AG10803 (cell line): ENCODE data around the gene NCK2.
A peak's percentile ranks its signal among the peaks of the same experiment; 100 is the strongest.

ENCODE experiments used
- DNase-seq: peaks from one replicate; pipeline ENCODE4 v3.0.0; 2010; ENCODE audit warnings: low read depth
- H3K4me3 ChIP-seq: 2 replicates; pipeline ENCODE4 v1.5.1; 2011; ENCODE audit warnings: mild to moderate bottlenecking, low read length, control low read depth
- TF ChIP-seq, protein P1 (sequence below): conservative IDR thresholded peaks from 2 replicates; pipeline ENCODE4 v1.5.1; 2011; ENCODE audit warnings: mild to moderate bottlenecking, low read length, control low read depth, inconsistent platforms

The NCK2 gene

DNA sequence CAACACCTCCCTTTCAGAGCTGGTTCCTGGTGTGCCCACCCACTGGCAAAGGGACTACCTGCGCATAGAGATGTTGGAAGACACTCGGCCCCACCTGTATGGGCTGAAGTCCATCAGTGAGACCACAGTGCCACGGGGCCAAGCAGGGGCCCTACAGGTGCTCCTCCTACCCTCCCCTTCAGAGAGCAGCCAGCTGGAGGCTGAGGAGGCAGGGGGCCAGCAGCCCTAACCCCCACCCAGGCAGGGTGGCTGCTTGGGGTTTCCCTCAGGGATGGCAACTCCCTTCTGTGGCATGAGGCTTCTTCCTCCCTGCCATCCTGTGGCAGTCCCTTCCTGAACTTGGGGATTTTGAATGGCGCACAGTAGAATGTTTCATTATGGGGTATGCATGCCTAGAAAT lies 125.3 kb downstream of the NCK2 start:
- DNase-seq: no peak
- no peak overlapping the region for H3K4me3 ChIP-seq
- TF ChIP-seq, protein P1, sequence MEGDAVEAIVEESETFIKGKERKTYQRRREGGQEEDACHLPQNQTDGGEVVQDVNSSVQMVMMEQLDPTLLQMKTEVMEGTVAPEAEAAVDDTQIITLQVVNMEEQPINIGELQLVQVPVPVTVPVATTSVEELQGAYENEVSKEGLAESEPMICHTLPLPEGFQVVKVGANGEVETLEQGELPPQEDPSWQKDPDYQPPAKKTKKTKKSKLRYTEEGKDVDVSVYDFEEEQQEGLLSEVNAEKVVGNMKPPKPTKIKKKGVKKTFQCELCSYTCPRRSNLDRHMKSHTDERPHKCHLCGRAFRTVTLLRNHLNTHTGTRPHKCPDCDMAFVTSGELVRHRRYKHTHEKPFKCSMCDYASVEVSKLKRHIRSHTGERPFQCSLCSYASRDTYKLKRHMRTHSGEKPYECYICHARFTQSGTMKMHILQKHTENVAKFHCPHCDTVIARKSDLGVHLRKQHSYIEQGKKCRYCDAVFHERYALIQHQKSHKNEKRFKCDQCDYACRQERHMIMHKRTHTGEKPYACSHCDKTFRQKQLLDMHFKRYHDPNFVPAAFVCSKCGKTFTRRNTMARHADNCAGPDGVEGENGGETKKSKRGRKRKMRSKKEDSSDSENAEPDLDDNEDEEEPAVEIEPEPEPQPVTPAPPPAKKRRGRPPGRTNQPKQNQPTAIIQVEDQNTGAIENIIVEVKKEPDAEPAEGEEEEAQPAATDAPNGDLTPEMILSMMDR: no peak

- TF ChIP-seq, protein P1: no peak
- no peak overlapping the region for H3K4me3 ChIP-seq
- no peak for DNase-seq
Observed at GRCh38 chr2:105870858-105871257, 126.1 kb downstream of the NCK2 start.

GRCh38 chr2:105872142-105872728 lies 127.5 kb downstream of the NCK2 start:
- H3K4me3 ChIP-seq: no peak overlapping the region
- no peak for DNase-seq
- TF ChIP-seq, protein P1: no peak

DNA sequence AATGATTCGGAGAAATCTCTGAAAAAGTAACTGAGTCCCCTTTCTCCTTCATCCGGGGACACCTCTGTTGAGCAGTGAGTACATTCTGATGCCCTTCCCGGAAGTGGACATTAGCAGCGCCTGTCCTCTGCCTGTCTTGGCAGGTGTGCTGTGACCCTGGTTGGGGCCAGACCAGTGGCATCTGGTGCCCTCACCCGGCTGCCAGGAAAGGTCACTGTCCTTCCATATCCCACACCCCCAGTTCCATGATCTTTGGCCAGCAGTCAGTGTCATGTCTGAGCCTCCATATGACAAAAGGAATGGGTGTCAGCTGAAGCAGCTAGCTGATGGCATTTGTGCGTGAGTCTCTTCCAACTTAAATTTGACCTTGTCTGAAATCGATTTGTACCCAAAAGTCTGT lies 128.1 kb downstream of the NCK2 start:
- no peak overlapping the region for H3K4me3 ChIP-seq
- TF ChIP-seq, protein P1: no peak
- DNase-seq: no peak

DNA sequence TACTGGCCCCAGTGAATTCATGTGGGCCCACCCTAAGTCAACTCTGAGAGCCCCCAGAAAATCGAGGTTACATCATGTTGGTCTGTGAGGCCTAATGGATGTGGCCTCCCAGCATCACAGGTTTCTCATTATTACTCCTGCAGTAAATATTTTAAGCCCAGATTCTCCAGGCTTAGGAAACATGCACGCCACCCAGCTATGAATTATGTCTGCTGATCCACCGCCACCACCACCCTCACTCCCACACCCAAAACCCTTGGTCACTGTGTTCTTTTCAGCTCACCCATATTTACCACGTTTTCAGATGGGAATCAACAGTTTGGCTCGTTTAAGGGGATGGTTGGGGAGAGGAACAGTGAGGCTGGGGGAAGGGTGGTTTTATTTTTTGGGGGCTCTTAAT lies 128.6 kb downstream of the NCK2 start:
- TF ChIP-seq, protein P1: no peak
- no peak for DNase-seq
- no peak overlapping the region for H3K4me3 ChIP-seq

DNA sequence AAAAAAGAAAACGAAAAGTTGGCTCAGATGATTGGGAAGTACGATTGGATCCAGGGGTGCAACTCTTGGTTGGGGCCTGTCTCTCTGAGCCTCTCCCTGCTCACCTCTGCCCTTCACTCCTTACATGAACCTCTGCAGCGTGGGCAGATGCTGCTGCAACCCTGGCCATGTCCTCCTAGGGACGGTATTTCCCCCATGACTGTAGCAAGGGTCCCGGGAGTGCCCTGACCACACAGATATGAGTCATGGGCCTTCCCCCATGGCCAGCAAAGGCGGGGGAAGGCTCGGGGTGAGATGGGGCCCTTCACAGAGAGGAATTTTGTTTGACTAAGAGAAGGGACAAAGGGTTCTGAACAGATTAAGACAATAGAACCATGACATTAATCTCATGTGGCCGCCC lies 129.0 kb downstream of the NCK2 start:
- peak; percentile 37 for DNase-seq
- TF ChIP-seq, protein P1: no peak

DNA sequence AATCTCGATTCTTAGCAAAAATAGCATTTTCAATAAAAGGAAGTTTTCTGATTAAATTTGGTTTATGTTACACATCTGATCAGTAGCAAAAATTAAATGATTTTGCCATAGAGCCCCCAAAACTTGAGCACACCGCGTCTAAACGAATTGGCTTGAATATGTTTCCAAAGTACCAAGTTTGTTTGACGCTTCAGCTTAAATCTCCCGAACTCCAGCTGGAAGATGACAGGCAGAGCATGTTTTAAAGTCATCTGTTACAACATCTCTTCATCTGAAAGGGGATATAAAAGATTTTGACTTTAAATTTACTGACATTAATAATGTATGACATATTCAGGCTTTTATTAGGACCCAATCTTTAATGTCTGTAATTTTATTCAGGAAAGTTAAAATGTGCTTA lies 129.8 kb downstream of the NCK2 start:
- no peak overlapping the region for H3K4me3 ChIP-seq
- DNase-seq: no peak
- TF ChIP-seq, protein P1: no peak

More for the DNA sequence above, 129.0 kb downstream of the NCK2 start:
- no peak overlapping the region for H3K4me3 ChIP-seq
